ENCODE results near the gene GPR3.

The GPR3 gene

DNA sequence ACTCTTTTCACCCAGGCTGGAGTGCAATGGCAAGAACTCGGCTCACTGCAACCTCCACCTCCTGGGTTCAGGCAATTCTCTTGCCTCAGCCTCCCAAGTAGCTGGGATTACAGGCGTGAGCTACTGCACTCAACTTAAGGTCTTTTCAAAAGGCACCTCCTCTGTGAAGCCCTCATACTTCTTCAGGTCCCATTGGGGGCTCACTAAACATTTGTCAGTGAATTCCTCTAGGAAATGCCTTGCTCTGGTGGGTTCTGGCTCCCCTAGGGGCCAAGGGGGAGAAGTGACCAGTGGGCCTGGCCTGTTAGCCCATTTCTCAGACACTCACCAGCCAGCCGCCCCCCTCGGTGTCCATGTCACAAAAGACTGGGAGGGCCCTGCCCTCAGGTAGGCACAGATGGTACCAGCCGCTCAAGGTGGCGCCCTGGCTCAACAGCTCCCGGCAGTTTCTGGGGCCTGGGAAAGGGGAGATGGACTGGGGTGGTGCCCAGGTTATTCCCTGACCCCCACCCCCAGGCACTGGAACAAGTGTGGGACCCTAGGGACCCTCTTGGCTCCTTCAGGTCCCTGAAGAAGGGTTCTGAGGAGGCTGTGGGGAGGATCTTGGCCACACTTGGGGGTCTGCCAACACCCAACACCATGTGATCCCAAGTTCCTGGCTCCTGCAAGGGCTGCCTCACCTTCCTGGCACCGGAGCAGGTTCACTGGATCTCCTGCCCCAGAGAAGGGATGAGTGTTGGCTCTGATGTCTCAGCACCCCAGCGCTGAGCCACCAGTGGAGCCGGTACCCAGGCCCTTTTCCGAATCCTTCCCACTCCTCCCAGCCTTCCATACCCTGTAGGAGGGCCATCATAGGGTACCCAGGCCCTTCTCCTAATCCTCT lies 19.4 kb upstream of the GPR3 start:
- H3K4me3 ChIP-seq (ENCODE audit: low read depth, low read length), result no peak overlapping the region
- no peak for DNase-seq (ENCODE audit: low read depth)
- TF ChIP-seq, protein P1, sequence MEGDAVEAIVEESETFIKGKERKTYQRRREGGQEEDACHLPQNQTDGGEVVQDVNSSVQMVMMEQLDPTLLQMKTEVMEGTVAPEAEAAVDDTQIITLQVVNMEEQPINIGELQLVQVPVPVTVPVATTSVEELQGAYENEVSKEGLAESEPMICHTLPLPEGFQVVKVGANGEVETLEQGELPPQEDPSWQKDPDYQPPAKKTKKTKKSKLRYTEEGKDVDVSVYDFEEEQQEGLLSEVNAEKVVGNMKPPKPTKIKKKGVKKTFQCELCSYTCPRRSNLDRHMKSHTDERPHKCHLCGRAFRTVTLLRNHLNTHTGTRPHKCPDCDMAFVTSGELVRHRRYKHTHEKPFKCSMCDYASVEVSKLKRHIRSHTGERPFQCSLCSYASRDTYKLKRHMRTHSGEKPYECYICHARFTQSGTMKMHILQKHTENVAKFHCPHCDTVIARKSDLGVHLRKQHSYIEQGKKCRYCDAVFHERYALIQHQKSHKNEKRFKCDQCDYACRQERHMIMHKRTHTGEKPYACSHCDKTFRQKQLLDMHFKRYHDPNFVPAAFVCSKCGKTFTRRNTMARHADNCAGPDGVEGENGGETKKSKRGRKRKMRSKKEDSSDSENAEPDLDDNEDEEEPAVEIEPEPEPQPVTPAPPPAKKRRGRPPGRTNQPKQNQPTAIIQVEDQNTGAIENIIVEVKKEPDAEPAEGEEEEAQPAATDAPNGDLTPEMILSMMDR (IDR thresholded peaks at IDR 0.05; ENCODE audit: control insufficient read depth, extremely low read depth, insufficient read depth), result peak; percentile 7; the same call in 1 of the 2 replicates

DNA sequence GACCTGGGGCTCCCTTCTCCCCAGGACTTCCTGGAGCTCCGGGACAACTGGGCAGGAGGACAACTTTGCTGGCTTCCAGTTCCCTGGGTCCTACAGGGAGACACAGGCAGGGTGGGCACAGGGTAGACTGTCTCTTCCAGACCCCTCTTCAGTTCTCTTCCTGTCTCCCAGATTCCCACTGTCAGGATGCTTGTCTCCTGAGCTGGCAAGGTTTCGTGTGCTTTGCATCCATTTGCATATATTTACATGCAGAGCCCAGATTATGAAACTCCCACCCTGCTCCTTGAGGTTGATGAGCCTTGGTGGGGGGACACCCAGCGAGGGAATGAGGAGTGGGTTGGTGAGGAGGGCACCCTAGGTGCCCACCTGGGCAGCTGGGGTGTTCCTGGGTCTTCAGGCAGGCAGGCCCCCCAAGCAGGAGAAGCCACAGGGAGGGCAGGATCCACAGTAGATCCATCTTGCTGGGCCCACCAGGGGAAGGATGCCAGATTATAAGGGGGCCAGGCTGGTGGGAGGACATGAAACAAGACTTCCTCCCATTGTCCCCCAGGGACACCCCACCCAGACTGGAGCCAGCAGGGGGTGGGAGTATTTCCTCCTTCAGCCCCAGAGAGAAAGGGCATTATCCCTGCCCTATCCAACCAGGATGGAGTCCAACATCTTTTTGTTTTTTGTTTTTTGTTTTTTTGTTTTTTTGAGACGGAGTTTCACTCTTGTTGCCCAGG lies 17.9 kb upstream of the GPR3 start, which contains the start of gene FCN3:
Gene FCN3, minus strand, starts transcription at position 463 of the 725 bp plus-strand sequence. Its CDS starts 6 bp downstream, at position 457.
- TF ChIP-seq, protein P1 (IDR thresholded peaks at IDR 0.05; ENCODE audit: control insufficient read depth, extremely low read depth, insufficient read depth), result no peak
- DNase-seq (ENCODE audit: low read depth), result no peak
- H3K4me3 ChIP-seq (ENCODE audit: low read depth, low read length), result no peak within 1 kb of the TSS

DNA sequence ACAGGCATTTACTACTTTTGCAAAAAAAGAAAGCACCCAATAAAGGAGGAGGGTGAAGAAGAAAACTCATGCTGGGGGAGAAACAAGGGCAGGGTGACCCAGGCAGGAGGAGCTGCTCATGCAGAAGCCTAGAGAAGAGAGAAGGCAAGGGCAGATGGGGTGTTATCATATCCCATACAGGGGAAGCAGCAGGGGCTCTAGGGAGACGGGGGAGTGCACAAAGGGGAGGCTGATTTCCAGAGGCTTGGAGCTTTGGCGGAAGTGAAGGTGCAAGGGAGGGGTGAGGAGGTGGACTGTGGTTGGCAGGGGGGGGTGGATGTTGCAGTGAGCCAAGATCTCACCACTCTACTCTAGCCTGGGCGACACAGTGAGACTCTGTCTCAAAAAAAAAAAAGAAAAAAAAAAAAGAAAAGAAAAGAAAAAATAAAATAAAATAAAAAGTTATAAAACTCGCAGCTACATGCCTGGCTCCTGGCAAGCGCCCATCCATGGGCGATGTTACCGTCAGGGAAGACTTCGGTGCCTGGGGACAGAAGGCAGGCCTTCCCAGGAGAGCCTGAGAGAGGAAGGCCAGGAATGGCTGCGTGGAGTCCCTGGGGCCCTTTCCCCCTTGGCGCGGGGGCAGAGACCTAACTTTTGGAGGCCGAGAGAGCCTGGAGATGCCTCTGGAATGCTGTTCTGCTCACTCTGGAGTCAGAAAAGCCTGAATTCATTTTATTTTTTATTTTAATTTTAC lies 14.5 kb upstream of the GPR3 start:
- TF ChIP-seq, protein P1 (IDR thresholded peaks at IDR 0.05; ENCODE audit: control insufficient read depth, extremely low read depth, insufficient read depth), result no peak
- no peak overlapping the region for H3K4me3 ChIP-seq (ENCODE audit: low read depth, low read length)
- DNase-seq (ENCODE audit: low read depth), result no peak

DNA sequence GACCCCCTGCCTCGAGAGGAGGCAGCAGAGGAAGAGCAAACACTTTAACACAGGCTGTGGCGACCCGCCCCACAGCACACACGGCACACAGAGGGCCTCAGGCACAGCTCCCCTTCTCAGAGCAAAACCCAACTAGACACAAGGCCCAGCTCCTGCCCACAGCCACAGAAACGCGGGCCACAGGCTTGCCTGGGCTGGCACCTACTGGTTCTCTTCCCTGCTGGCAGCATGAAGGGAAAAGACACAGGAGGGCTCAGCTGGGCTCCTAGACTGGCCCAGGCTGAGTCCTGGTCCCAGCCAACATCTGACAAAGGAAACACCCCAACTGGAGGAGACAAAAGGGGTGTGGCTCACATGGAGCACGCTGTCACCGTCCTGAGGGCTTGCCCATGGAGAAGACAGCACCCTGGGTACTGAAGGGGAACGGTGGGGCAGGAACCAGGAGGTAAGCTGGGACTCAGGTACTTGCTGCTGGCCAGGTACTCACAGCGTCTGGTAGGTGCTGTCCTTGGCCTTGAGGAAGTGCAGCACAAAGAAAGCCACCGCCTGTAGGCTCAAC lies 12.8 kb upstream of the GPR3 start:
- no peak for DNase-seq (ENCODE audit: low read depth)
- H3K4me3 ChIP-seq (ENCODE audit: low read depth, low read length), result no peak overlapping the region
- TF ChIP-seq, protein P1 (IDR thresholded peaks at IDR 0.05; ENCODE audit: control insufficient read depth, extremely low read depth, insufficient read depth), result no peak

DNA sequence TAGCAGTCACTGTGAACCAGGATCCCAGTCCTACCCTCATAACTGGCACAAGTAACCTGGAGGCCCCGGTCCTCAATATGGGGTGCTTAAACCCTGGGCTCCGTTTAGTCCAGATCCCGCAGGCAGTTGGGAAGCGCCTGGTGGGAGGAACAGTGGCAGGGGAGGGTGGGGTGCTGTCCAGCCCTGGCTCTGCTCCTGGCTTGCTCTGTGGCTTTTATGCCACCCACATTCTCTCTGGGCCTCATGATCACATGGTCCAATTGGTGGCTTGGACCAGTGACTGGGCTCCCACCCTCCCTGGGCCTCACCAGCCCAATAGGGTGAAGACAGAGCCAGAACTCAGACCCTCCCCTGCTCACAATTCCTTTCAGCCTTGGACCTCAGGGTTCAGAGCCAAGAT lies 12.2 kb upstream of the GPR3 start:
- H3K4me3 ChIP-seq (ENCODE audit: low read depth, low read length), result no peak overlapping the region
- TF ChIP-seq, protein P1 (IDR thresholded peaks at IDR 0.05; ENCODE audit: control insufficient read depth, extremely low read depth, insufficient read depth), result no peak
- DNase-seq (ENCODE audit: low read depth), result no peak
